GM23248 (cell line): ENCODE data around the gene NACA2. TPM values are rescaled to one million over a fixed set of nuclear protein-coding genes. Genes with fewer than 3 reads are reported as not detected.
"Not testable (repeated sequence)": the region's sequence is repeated elsewhere in the genome, so short reads cannot be mapped to it uniquely, and the experiment has no call there.

Source experiments
- DNase-seq: peaks from one replicate; pipeline ENCODE4 v3.0.0-alpha.2; 2015
- H2AFZ ChIP-seq: fragments of 200-600 bp; sonication (generic); 2 replicates; pipeline ENCODE4 v1.6.1; 2016; ENCODE audit warnings: antibody characterized with exemption
- H3F3A ChIP-seq: fragments of 200-600 bp; sonication (generic); 2 replicates; pipeline ENCODE4 v1.6.1; 2016; ENCODE audit warnings: mild to moderate bottlenecking, antibody characterized with exemption, mixed run types; ENCODE audit not compliant: insufficient read depth
- H3K27ac ChIP-seq: fragments of 200-600 bp; sonication (generic); 2 replicates; pipeline ENCODE4 v1.5.1; 2016; ENCODE audit warnings: mild to moderate bottlenecking
- H3K27me3 ChIP-seq: fragments of 200-600 bp; sonication (generic); replicated peaks from 2 replicates; pipeline ENCODE4 v1.6.1; 2016; ENCODE audit warnings: mild to moderate bottlenecking; ENCODE audit not compliant: insufficient read depth
- H3K36me3 ChIP-seq: fragments of 200-600 bp; sonication (generic); 2 replicates; pipeline ENCODE4 v1.6.1; 2016; ENCODE audit warnings: low read depth, mild to moderate bottlenecking
- H3K4me1 ChIP-seq: fragments of 200-600 bp; sonication (generic); 2 replicates; pipeline ENCODE4 v1.6.1; 2016; ENCODE audit warnings: mild to moderate bottlenecking; ENCODE audit not compliant: insufficient read depth
- H3K4me2 ChIP-seq: fragments of 200-600 bp; sonication (generic); one replicate; pipeline ENCODE4 v1.6.1; 2016; ENCODE audit warnings: mild to moderate bottlenecking; ENCODE audit not compliant: unreplicated experiment
- H3K4me3 ChIP-seq: fragments of 200-600 bp; sonication (generic); 2 replicates; pipeline ENCODE4 v1.5.1; 2016; ENCODE audit warnings: mild to moderate bottlenecking
- H3K79me2 ChIP-seq: fragments of 200-600 bp; sonication (generic); 2 replicates; pipeline ENCODE4 v1.6.1; 2016; ENCODE audit warnings: mild to moderate bottlenecking; ENCODE audit not compliant: insufficient read depth
- H3K9ac ChIP-seq: fragments of 200-600 bp; sonication (generic); 2 replicates; pipeline ENCODE4 v1.6.1; 2016; ENCODE audit warnings: mild to moderate bottlenecking
- H3K9me2 ChIP-seq: fragments of 200-600 bp; sonication (generic); 2 replicates; pipeline ENCODE4 v1.6.1; 2016; ENCODE audit warnings: mixed run types, mild to moderate bottlenecking, moderate library complexity; ENCODE audit not compliant: insufficient read depth
- H3K9me3 ChIP-seq: fragments of 200-600 bp; sonication (generic); one replicate; pipeline ENCODE4 v1.6.1; 2017; ENCODE audit warnings: low read depth
- H4K20me1 ChIP-seq: fragments of 200-600 bp; sonication (generic); 2 replicates; pipeline ENCODE4 v1.6.0; 2016; ENCODE audit not compliant: insufficient read depth
- EZH2 ChIP-seq: fragments of 200-600 bp; sonication (generic); IDR thresholded peaks from 2 replicates; pipeline ENCODE4 v1.6.1; 2018; ENCODE audit warnings: antibody characterized with exemption, mild to moderate bottlenecking; ENCODE audit not compliant: insufficient read depth, poor library complexity, severe bottlenecking
- EZH2phosphoT487 ChIP-seq: fragments of 200-600 bp; sonication (generic); IDR thresholded peaks from 2 replicates; pipeline ENCODE4 v1.6.1; 2018; ENCODE audit warnings: antibody characterized with exemption, moderate library complexity, mild to moderate bottlenecking, low read depth; ENCODE audit not compliant: insufficient read depth
- WGBS, 2 experiments: methylation state at CpG; one replicate each; pipeline ENCODE4 v1.1.6; 2015 to 2017; ENCODE audit warnings: low lambda C conversion rate in 2 of 2, low coverage in 1 of 2; ENCODE audit errors: missing lambda C conversion rate in 2 of 2; 5-methylcytosine and 5-hydroxymethylcytosine counted together
- in situ Hi-C: fragments of 300-500 bp; cut with MboI; formaldehyde crosslinking; loops from 2 replicates; pipeline ENCODE4 v1.15.0; 2020
- polyA plus RNA-seq: library from polyadenylated mRNA; unstranded; fragments of >200 nt; fragmentation: Nextera tagmentation; extraction: Ambion mirVana; gene quantifications from 2 replicates; pipeline ENCODE4 v1.2.1, GENCODE V29; 2016
- total RNA-seq: library from RNA; depleted of rRNA; stranded (reverse); fragments of >200 nt; shearing (Covaris generic); gene quantifications from 2 replicates; pipeline ENCODE4 v1.2.3, GENCODE V29; 2014

Gene NACA2
- total and polyA plus RNA-seq, 2 experiments from 2014 or later, result not detected

GRCh38 chr17:61556224-61557188, 34.5 kb downstream of the NACA2 start:
- Histone ChIP-seq H3K27ac (no peak overlapping the region), H3K27me3 (peaks cover 43% of the 10 kb centered on the region), H3F3A (no peaks in the 10 kb centered on the region), H3K4me1 (no peaks in the 10 kb centered on the region), H3K79me2 (no peaks in the 10 kb centered on the region), H3K4me3 (no peak overlapping the region), H3K9ac (no peak overlapping the region), H3K9me2 (no peaks in the 10 kb centered on the region), H3K4me2 (no peak overlapping the region), H3K36me3 (no peaks in the 10 kb centered on the region), H2AFZ (no peak overlapping the region), H4K20me1 (no peaks in the 10 kb centered on the region), H3K9me3 (no peaks in the 10 kb centered on the region)
- WGBS, 2 experiments, result 60 to 61% methylated on average over 10 of the region's 10 CpGs
- in situ Hi-C loops, result loop anchor here (25.0 kb wide), 2 partner anchors 594 to 819 kb away; no protein-coding TSS in a partner anchor
- TF ChIP-seq EZH2phosphoT487, result no peak
- TF ChIP-seq EZH2, result no peak
- DNase-seq, result no peak

GRCh38 chr17:61555127-61555566, 35.9 kb downstream of the NACA2 start:
- WGBS, 2 experiments, result 53 to 54% methylated on average over 7 of the region's 7 CpGs
- no peaks in the 10 kb centered on the region for H3F3A ChIP-seq
- H3K27me3 ChIP-seq, result peaks cover 42% of the 10 kb centered on the region
- no peak overlapping the region for H3K4me2 ChIP-seq
- H3K36me3 ChIP-seq, result no peaks in the 10 kb centered on the region
- H3K9me2 ChIP-seq, result no peaks in the 10 kb centered on the region
- in situ Hi-C loops, result loop anchor here (25.0 kb wide), 2 partner anchors 593 to 818 kb away; no protein-coding TSS in a partner anchor
- H4K20me1 ChIP-seq, result no peaks in the 10 kb centered on the region
- no peak overlapping the region for H3K4me3 ChIP-seq
- TF ChIP-seq EZH2phosphoT487 (no peak), EZH2 (no peak)
- H3K9me3 ChIP-seq, result no peaks in the 10 kb centered on the region
- H3K27ac ChIP-seq, result no peak overlapping the region
- no peak overlapping the region for H2AFZ ChIP-seq
- peak; percentile 16 for DNase-seq
- no peaks in the 10 kb centered on the region for H3K4me1 ChIP-seq
- H3K79me2 ChIP-seq, result no peaks in the 10 kb centered on the region
- no peak overlapping the region for H3K9ac ChIP-seq

- Histone ChIP-seq H3K9me2 (no peaks in the 10 kb centered on the region), H3K4me1 (no peaks in the 10 kb centered on the region), H4K20me1 (no peaks in the 10 kb centered on the region), H3K4me3 (no peak overlapping the region), H3K36me3 (no peaks in the 10 kb centered on the region), H3K9ac (no peak overlapping the region), H3K27me3 (peaks cover 45% of the 10 kb centered on the region), H2AFZ (no peak overlapping the region), H3K79me2 (no peaks in the 10 kb centered on the region), H3K4me2 (no peak overlapping the region), H3F3A (no peaks in the 10 kb centered on the region), H3K9me3 (no peaks in the 10 kb centered on the region), H3K27ac (no peak overlapping the region)
- 68 to 70% methylated on average over 3 of the region's 3 CpGs for WGBS, 2 experiments
- no peak for DNase-seq
- no peak for TF ChIP-seq EZH2phosphoT487
- no peak for TF ChIP-seq EZH2
- in situ Hi-C loops, result loop anchor here (5.0 to 25.0 kb wide), 3 partner anchors 137 to 817 kb away; no protein-coding TSS in a partner anchor
These were observed 36.8 kb downstream of the NACA2 start for GRCh38 chr17:61554209-61554608.

GRCh38 chr17:61552560-61552959, 38.5 kb downstream of the NACA2 start:
- H3K79me2 ChIP-seq, result not testable (repeated sequence)

More at GRCh38 chr17:61552560-61552959, 38.5 kb downstream of the NACA2 start:
- H3F3A ChIP-seq, H3K9me3 ChIP-seq, H3K36me3 ChIP-seq, H3K9ac ChIP-seq, DNase-seq, H3K4me1 ChIP-seq, H3K4me2 ChIP-seq, H3K9me2 ChIP-seq, H4K20me1 ChIP-seq, H2AFZ ChIP-seq, H3K4me3 ChIP-seq, H3K27ac ChIP-seq: not testable (repeated sequence)
- 86% methylated on average over 11 of the region's 11 CpGs for WGBS, 2 experiments
- peaks cover 51% of the 10 kb centered on the region for H3K27me3 ChIP-seq
- in situ Hi-C loops, result loop anchor here (5.0 to 25.0 kb wide), 3 partner anchors 135 to 815 kb away; no protein-coding TSS in a partner anchor
